NCI-H1694 treated with DMSO at 0.1 percent for 48 hours (cell line): ENCODE measurements around the gene CLEC14A.

Experiments used
- DNase-seq: peaks from one replicate; lab custom pipeline; 2025; lab: John Stamatoyannopoulos, UW

Gene CLEC14A

DNA sequence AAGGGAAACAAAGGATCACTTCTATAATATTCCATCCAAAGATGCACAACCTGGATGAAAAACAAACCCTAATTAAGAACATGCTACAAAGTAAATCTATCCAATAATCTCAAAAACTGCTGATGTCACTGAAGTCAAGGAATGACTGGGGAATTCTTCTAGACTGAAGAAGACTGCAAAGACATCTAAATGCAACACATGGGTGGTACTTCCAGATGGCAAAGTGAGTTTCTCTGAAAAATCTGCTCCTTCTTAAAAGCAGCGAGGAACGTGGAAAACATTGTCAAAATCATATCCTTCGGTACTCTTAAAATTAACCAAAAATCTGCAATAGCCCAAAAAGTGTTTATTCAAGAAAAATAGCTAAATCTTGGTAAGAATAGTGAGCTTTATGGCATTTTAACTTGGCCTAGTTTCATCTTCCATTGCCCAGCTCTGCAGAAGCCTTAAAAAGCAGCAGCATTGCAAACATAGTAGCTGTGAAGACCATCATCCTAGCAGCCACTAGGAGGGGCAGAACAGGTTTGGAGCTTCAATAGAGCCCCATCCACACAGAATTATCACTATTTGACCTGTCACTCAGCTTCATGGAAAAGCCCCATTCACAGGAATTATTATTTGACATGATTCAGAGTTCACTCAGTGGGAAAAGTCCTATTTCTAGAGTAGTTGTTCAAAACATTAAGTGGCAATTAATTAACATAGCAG is 7.4 kb downstream of the CLEC14A start:
- DNase-seq, result no peak

DNA sequence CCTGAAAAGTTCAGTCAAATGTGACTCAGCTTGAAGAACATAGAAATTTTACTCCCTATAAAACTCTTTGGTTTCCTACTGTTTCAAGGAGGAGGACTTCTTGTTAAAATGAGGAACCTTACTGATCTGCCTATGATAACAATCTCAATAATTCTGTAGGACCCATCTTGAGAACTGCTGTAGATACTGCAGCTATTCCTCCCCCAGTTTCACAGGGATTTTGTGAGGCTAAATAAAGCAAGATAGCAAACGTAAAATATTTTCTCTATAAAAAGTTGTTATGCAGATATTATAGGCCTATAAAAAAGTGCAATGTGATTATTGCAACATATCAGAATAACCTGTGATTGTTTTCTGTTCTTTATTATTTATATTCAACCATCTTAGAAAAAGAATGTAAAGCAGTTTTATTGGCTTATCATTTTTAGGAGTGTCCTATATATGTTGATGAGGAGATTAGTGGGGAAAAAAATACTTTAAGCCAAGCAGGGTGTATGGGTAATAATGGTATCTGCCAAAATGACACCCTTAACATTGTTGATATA is 12.1 kb downstream of the CLEC14A start:
- DNase-seq, result no peak

DNA sequence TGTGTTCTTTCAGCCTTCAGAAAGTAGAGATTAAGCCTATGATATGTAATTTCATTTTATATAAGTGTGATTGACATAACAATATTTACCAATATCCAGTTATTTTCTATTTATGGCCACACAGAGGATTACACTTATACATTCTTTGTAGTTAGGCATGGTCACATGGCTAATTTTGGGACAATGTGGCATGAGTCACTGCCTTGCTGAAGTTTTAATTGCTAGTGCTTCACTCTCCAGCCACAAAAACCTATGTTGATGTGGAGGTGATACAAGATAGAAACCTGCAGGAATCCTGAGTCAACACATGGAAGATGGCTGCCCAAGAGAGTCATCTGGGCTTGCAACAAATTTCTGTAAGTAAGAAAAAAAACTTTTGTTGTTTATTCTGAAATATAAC is 17.0 kb downstream of the CLEC14A start:
- no peak for DNase-seq

DNA sequence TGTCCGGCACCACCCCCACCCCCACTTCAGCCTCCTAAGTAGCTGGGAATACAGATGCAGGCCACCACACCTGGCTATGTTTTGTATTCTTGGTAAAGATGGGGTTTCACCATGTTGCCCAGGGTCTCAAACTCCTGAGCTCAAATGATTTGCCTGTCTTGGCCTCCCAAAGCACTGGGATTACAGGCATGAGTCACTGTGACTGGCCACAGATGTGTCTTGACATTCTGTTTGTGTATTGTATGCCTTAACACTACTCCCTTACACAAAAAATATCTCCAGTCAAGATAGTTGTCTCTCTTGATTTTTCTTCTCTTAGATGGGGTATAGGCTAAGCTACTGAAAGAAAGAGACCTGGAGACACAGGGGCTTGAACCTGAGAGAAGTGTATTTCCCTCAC is 17.6 kb downstream of the CLEC14A start:
- DNase-seq, result no peak

DNA sequence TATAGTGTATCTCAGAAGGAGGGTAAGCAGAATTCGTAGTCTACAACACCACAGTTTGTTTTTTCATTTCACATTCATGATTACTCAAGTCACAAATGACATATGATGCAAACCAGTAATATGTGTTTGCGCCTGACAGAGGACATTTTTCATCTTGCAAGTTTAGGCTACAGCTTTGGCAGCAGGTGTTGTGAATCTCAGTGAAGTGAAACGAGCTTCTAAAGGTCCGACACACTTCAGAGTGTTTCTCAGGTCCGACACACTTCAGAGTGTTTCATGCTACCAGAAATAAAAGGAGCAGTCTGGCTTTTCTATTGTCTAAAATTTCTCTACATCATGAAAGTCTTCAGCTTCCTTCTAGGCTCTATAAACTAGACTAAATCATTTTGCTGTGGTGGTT is 22.7 kb downstream of the CLEC14A start:
- DNase-seq, result no peak

DNA sequence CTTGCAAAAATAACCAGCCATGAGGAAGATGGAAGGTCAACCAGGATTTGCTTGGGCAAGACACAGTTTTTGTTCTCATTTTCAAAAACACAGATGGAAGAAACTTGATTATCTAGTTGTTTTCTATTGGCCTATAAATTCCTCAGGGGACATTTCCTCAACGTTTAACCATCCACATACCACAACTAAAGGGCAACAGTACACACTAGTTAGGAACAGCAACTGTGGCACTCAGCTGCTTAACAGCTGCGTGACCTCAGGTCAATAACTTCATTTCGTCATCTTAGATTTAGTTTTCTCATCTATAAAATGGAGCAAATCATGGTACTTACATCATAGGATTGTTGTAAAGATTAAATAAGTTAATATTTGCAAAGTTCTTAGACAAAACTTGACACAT is 29.5 kb downstream of the CLEC14A start:
- DNase-seq, result no peak

DNA sequence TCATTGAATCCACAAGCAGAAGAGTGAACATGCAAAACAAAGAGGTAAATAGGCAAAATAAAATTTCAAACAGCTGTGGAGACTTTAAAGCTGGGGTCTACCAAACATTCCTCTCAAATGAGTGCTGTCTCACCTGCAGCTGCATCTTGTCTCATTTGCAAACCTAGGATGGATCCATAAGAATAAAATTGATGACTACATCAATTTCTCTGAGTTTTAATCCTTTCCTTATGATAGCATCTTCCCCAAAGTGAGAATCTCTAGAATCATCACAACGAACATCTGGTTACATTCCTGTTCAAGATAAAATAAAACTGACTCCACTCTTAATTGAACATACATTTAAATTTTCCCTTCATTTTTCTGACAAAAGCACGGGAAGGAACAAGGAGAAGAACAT is 29.9 kb downstream of the CLEC14A start:
- DNase-seq, result no peak

DNA sequence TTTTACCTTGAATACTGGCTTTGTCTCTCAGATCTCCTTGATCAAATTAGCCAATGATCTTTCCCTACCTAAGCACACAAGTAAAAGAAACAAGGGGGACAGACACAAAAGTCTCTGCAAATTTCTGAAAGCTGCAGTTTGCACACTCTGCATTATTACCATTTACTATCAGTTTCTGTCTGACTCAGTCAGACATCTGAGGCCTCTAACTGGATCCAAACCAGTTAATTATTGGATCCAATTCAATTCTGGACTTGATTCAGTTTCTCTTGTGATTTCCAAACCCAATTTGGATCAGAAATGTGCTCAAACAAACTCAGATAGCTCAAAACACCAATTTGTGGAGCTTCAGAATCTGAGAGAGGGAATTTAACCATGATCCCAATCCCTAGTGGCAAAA is 31.6 kb downstream of the CLEC14A start:
- DNase-seq, result no peak

DNA sequence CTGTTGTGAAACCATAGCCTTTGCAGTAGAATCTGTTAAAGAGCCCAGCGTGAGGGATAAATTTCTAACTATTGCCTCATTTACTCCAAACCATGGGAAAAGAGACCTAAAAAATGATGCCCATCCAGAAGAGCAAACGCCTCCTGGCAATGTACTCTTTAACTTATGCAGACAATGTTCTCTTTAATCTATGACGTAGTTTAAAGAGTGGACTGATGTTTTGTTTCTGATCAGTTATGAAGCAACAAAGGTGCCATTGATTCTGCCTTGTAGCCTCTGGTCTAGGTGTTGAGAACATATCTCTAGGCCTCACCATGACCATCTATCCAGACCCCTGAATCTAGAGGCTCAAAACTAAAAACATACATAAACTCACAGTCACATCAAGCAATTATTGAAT is 34.8 kb downstream of the CLEC14A start:
- no peak for DNase-seq

DNA sequence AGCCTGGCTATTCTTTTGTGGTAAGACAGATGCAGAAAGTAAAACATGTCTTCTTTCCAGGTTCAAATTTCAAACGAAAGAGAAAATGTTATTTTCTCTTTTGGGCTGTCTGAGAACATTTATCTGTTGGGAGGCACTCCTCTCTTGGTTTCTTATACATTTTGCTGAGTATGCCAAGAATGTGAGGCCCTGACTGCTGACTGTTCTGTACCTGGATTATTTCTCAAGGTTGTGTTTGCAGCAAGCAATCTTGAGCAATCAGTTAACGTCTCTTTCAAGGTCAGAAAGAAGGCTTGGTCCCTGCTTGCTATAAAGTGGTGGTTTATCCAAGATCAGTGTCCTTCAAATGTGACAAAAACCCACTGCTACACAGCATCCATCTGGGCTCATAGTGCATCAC is 38.3 kb downstream of the CLEC14A start:
- no peak for DNase-seq

DNA sequence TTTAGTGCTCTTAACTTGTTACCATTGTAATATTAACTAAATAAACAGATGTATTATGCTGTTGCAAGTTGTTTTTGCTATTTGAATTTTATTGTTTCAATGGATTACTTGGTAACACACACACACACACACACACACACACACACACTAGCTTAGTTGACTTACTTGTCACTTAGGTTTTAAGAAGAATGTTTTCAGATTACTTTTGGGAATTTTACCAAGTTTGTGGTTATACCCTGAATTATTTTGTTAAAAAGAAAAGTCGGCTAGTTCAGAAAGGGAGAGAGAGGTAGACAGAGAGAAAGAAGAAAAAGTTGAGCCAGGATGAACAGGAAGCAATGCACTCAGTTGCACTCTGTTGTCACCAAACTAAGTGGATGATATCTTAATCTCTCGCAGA is 42.9 kb downstream of the CLEC14A start:
- DNase-seq, result no peak

DNA sequence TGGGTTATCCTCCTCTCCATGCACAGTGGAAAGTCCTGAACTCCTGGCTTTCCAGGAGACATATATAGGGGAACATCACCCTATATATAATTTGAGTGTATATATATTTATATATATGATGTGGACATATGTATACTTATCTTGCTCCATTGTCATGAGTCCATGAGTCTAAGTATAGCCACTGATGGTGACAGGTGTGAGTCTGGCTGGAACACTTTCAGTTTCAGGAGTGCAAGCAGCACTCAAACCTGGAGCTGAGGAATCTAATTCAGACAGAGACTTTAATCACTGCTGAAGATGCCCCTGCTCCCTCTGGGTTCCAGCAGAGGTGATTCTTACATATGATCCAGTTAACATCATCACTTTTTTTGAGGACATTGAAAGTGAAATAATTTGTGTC is 43.8 kb downstream of the CLEC14A start:
- DNase-seq, result no peak

DNA sequence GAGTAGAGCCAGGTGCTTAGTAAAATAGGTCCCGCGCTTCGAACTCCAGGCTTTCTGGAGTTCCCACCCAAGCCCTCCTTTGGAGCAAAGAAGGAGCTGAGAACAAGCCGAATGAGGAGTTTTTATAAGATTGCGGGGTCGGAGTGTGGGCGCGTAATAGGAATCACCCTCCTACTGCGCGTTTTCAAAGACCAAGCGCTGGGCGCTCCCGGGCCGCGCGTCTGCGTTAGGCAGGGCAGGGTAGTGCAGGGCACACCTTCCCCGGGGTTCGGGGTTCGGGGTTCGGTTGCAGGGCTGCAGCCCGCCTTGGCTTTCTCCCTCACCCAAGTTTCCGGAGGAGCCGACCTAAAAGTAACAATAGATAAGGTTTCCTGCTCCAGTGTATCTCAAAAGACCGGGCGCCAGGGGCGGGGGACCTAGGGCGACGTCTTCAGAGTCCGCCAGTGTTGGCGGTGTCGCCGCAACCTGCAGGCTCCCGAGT is 44.6 kb downstream of the CLEC14A start:
- DNase-seq, result no peak

DNA sequence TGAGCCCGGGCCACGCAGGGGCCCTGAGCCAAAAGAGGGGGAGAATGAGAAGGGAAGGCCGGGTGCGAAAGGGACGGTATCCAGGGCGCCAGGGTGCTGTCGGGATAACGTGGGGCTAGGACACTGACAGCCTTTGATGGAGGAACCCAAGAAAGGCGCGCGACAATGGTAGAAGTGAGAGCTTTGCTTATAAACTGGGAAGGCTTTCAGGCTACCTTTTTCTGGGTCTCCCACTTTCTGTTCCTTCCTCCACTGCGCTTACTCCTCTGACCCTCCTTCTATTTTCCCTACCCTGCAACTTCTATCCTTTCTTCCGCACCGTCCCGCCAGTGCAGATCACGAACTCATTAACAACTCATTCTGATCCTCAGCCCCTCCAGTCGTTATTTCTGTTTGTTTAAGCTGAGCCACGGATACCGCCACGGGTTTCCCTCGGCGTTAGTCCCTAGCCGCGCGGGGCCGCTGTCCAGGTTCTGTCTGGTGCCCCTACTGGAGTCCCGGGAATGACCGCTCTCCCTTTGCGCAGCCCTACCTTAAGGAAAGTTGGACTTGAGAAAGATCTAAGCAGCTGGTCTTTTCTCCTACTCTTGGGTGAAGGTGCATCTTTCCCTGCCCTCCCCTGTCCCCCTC is 45.2 kb downstream of the CLEC14A start:
- no peak for DNase-seq

DNA sequence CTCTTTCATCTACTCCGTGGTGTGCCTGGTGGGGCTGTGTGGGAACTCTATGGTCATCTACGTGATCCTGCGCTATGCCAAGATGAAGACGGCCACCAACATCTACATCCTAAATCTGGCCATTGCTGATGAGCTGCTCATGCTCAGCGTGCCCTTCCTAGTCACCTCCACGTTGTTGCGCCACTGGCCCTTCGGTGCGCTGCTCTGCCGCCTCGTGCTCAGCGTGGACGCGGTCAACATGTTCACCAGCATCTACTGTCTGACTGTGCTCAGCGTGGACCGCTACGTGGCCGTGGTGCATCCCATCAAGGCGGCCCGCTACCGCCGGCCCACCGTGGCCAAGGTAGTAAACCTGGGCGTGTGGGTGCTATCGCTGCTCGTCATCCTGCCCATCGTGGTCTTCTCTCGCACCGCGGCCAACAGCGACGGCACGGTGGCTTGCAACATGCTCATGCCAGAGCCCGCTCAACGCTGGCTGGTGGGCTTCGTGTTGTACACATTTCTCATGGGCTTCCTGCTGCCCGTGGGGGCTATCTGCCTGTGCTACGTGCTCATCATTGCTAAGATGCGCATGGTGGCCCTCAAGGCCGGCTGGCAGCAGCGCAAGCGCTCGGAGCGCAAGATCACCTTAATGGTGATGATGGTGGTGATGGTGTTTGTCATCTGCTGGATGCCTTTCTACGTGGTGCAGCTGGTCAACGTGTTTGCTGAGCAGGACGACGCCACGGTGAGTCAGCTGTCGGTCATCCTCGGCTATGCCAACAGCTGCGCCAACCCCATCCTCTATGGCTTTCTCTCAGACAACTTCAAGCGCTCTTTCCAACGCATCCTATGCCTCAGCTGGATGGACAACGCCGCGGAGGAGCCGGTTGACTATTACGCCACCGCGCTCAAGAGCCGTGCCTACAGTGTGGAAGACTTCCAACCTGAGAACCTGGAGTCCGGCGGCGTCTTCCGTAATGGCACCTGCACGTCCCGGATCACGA is 46.0 kb downstream of the CLEC14A start:
- DNase-seq, result no peak

DNA sequence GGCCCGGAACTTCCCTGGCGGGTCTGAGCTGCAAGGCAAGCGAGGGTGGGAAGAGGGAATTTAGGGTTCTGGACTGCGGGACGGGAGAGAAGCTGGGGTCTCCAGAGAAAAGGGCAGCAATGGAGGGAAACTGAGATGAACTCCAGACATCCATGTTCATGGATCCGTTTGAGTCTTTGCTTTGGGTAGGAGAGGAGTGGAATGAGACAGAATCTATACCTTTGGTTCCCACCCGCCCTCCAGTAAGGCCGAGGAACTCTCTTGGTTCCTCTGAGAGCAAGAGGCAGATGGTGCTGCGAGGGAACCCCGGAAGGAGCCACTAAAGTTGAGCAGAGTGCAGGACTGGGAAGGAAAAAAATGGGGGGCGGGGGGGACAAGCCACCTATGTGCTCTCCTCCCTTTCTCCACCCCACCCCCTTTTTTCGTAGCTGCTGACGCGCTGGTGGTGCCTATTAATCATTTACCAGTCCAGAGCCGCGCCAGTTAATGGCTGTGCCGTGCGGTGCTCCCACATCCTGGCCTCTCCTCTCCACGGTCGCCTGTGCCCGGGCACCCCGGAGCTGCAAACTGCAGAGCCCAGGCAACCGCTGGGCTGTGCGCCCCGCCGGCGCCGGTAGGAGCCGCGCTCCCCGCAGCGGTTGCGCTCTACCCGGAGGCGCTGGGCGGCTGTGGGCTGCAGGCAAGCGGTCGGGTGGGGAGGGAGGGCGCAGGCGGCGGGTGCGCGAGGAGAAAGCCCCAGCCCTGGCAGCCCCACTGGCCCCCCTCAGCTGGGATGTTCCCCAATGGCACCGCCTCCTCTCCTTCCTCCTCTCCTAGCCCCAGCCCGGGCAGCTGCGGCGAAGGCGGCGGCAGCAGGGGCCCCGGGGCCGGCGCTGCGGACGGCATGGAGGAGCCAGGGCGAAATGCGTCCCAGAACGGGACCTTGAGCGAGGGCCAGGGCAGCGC is 47.0 kb downstream of the CLEC14A start:
- no peak for DNase-seq

DNA sequence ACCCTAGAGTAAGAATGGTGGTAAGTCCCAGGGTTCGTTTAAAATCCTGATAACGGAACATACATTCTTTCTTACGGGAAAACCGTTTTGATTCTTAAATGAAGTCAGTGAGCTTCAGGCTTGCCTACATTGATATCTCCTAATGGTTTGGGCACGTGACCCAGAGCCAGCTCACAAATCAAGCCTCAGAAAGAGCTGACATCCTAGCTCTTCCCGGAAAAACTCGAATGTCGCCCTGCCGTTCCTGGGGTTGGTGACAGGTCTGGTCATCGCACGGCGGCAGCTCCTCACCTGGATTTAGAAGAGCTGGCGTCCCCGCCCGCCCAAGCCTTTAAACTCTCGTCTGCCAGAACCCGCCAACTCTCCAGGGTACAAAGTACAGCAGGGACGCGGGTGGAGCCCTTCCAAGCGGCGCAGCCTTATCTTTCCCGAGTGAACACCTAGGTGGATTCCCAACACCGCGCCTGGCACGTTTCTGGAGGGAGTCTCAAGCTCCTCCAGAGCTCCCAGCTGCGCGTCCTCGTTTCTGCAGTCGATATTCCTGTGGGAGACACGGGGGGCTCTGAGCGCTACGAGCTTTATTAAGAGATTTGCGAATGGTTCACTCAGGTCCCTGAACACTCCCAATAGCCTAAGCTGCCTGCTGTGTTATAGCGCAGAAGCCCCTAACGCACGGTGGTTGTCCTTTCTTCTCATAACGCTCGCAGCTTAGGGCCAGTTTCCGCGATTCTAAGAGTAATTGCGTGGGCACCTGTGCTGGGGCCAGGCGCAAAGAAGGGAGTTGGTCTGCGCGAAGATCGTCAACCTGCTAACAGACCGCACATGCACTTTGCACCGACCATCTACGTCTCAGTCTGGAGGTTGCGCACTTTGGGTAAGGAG is 47.9 kb downstream of the CLEC14A start, which contains the start of gene SSTR1:
TSS of gene SSTR1 (plus strand) at position 169 of the 882 bp plus-strand sequence. CDS start 1,486 bp downstream, outside the sequence.
- no peak for DNase-seq

DNA sequence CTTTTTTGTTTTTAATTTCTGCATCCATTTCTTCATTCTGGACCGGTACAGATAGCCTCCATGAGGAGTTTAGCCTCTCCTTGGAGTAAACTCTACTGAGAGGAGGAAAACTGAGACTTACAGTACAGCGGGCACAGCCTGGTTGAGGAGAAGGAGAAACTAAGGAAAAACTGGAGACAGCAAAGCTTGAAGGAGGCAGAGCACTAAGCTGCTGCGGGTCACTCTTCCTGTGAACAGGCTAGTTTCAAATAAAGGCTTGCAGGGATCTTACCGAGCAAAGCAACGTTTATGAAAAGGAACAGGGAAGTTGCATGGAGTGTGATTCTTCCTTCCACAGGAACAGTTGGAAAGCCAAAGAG is 48.5 kb downstream of the CLEC14A start:
- DNase-seq, result no peak

DNA sequence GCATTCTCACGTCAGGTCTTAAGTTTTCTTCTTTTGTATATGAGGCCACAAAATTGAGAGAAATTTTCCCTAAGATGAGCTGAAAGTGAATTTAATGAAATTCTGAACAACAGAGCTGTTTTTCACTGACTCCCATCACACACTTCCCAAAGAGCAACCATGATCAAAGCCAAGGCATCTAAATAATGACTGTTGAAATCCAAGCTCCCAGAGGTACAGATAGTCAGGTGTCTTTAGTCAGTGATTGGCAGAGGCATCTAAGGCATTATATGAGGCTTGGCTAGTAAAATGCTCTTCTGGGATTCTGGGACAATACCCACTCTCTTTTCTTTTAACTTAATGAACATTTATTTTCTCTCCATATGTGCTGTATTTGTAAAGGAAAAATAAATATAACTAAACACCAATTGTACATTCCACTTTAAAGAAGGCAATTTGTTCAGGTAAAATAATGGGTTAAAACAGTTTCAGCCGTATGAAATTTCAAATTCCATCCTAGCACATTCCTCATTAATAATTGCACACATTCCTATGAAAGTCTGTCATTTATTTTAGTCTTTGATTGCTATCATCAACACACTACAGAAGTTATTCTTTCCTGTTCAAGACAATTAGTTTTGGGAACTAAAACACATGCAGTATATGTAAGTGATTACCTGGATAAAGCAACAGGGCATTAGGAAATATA is 49.1 kb downstream of the CLEC14A start:
- no peak for DNase-seq
